Stimulated activated CD4-positive, alpha-beta T cell treated with anti-CD3 and anti-CD28 coated beads, Interleukin-4, amount 100 ng/mL, for 24 hours (primary cell): Measurements from ENCODE around the gene PPP2R2D.
"Not testable (repeated sequence)": the region's sequence is repeated elsewhere in the genome, so short reads cannot be mapped to it uniquely, and the experiment has no call there.

Experiments used
- DNase-seq: peaks from one replicate; pipeline ENCODE4 v3.0.0-alpha.2; 2020

PPP2R2D gene

GRCh38 chr10:131909014-131909808 is 8.4 kb downstream of the PPP2R2D start:
- DNase-seq = no peak

DNA sequence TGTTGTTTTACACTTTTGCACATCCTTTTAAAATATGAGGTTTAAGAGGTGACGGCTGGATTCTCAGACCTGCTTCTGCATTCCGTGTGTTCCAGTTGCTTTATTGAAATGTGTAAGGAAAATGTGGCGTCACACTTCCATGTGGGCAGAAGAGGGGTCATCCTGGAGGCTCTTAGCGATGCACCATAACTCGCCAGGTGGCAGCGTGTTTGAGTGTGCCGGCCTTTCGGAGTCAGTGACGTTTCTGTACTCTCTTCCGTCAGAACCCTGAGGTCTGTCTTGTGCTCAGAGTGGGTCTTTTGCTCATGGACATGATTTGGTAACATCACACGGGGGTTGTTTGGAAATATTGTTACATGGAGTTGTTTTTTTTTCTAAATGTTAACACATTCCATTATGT is 9.1 kb downstream of the PPP2R2D start:
- no peak for DNase-seq

GRCh38 chr10:131910663-131911314 is 10.0 kb downstream of the PPP2R2D start:
- no peak for DNase-seq

DNA sequence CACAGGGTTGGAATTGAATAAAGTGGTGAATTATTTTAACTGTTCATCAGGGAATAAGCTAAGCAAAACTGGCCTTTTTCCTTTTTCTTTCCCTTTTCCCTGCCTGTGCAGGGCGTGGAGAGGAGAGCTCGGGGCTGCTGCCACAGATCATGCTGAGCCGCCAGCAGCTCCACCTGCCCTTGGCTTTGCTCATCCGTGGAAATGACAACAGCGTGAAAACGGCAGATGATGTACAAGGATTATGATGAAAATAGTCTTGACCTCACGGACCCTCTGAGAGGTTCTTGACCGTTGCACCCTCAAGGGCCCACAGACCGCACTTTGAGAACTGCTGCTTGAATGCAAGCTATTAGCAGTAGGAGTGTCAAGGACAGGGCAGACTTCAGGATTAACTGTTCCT is 10.6 kb downstream of the PPP2R2D start:
- DNase-seq = no peak

- DNase-seq = no peak
Observed at GRCh38 chr10:131912620-131913019, 11.8 kb downstream of the PPP2R2D start.

- no peak for DNase-seq
Observed at GRCh38 chr10:131915484-131915883, 14.7 kb downstream of the PPP2R2D start.

DNA sequence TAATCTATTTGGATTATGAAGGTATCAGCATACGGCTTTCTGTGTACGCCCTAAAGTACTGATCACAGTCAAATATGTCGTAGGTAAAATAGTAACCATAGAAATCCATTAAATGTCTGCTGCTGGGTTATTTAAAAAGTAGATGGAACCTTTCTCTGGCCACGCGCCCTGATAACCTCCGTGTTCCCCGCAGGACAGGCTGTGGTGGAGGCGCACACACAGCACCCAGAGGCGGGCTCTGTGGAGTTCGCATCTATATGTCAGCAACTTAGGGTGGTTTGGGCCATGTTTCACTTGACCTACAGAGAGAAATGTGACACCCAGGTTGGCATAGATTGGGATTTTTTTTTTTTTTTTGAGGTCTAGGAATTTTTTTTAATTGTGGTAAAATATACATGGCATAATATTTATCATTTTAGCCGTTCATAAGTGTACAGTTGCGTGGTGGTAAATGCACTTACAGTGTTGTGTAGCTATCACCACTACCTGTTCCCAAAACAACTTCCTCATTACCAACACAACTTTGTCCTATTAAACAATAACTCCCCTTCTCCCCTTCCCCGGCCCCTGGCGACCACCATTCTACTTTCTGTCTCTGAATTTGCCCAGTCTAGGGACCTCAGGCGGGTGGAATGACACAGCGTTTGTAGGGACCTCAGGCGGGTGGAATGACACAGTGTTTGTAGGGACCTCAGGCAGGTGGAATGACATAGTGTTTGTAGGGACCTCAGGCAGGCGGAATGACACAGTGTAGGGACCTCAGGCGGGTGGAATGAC is 15.4 kb downstream of the PPP2R2D start:
- no peak for DNase-seq

DNA sequence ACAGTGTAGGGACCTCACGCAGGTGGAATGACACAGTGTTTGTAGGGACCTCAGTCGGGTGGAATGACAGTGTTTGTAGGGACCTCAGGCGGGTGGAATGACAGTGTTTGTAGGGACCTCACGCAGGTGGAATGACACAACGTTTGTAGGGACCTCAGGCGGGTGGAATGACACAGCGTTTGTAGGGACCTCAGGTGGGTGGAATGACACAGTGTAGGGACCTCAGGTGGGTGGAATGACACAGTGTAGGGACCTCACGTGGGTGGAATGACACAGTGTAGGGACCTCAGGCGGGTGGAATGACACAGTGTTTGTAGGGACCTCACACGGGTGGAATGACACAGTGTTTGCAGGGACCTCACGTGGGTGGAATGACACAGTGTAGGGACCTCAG is 16.0 kb downstream of the PPP2R2D start:
- peak; percentile 49 for DNase-seq

- DNase-seq = peak; percentile 50
Observed at GRCh38 chr10:131917496-131917895, 16.7 kb downstream of the PPP2R2D start.

GRCh38 chr10:131919461-131919860 is 18.7 kb downstream of the PPP2R2D start:
- not testable (repeated sequence) for DNase-seq

GRCh38 chr10:131920151-131920550 is 19.3 kb downstream of the PPP2R2D start:
- DNase-seq = peak; percentile 50

DNA sequence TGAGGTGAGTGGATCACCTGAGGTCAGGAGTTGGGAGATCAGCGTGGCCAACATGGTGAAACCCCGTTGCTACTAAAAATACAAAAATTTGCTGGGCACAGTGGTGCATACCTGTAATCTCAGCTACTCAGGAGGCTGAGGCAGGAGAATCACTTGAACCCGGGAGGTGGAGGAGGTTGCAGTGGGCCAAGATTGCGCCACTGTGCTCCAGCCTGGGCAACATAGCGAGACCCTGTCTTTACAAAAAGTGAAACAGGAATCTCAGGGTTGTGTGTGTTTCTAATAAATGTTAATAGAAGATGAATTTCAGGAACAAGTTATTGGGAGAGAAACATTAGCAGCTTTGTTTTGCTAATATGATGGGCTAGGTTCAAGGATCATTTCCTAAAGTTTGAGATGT is 19.9 kb downstream of the PPP2R2D start:
- no peak for DNase-seq

GRCh38 chr10:131921184-131921583 is 20.4 kb downstream of the PPP2R2D start:
- no peak for DNase-seq

DNA sequence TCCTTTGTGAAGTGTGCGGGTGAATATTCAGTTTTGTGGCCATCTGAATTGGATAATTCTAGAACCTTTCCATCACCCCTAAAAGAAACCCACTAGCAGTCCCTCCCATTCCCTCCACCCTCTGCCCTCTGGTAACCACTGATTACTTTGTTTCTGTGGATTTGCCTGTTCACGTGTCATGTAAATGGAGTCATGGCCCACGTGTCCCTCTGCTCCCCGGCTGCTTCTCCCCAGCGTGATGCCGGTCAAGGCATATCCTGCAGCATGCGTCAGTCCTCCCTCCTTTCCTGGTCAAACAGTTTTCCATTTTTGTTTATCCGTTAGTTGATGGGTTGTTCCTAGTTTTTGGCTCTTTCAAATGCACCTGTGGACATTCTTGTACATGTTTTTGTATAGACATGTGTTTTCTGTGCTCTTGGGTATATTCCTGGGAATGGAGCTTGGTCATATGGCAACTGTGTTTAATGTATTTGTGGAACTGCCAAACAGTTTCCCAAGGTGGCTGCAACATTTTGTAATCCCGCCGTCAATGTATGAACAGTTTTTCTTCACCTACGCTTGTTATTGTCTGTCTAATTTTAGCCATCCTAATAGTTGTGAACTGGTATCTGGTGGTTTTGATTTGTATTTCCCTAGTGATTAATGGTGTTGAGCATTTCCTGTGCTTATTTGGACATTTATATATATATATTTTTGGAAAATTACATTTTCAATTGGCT is 22.4 kb downstream of the PPP2R2D start:
- no peak for DNase-seq

DNA sequence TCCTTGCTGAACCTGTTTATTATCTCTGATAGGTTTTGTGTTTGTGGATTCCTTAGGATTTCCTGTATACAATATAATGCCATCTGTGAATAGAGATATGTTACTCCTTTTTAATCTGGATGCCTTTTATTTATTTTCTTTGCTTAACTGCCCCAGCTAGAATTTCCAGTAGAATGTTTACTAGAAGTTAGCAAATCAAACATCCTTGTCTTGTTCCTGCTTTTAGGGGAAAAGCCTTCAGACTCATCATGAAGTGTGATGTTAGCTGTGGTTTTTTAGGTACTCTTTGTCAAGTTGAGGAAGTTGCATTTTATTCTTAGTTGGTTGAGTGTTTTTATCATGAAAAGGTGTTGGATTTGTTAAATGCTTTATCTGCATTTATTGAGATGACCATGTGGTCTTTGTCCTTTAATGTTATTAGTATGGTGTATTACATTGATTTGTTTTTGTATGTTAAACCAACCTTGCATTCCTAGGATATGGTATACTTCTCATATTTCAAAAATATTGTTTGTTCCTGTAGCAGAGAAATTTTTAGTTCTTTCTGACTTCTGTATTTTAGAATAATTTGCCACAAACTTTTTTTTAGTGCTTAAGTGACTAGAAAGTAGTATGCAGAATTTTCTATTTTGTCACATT is 24.3 kb downstream of the PPP2R2D start:
- no peak for DNase-seq

DNA sequence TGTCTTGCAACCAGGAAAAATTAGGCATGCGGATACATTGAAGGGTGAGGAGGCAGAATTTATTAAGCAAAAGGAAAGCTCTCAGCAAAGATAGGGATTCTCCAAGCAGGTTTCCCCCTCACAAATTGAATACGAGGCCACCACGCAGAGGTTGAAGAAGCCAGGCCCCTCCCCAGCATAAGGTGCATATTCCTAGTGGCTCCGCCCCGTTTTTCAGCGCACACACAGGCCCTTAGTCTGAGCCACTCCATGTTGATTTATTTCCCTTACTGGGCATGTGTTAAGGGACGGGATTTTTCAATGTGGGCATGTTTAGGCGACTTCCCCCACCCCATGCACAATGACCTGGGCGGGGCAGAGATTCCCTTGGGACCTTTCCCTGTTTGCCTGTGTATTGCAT is 24.9 kb downstream of the PPP2R2D start:
- no peak for DNase-seq

GRCh38 chr10:131926253-131926652 is 25.4 kb downstream of the PPP2R2D start:
- DNase-seq = no peak

- no peak for DNase-seq
Observed at GRCh38 chr10:131926743-131927595, 26.2 kb downstream of the PPP2R2D start.

- peak; percentile 51 for DNase-seq
Observed at GRCh38 chr10:131928248-131929095, 27.7 kb downstream of the PPP2R2D start.

DNA sequence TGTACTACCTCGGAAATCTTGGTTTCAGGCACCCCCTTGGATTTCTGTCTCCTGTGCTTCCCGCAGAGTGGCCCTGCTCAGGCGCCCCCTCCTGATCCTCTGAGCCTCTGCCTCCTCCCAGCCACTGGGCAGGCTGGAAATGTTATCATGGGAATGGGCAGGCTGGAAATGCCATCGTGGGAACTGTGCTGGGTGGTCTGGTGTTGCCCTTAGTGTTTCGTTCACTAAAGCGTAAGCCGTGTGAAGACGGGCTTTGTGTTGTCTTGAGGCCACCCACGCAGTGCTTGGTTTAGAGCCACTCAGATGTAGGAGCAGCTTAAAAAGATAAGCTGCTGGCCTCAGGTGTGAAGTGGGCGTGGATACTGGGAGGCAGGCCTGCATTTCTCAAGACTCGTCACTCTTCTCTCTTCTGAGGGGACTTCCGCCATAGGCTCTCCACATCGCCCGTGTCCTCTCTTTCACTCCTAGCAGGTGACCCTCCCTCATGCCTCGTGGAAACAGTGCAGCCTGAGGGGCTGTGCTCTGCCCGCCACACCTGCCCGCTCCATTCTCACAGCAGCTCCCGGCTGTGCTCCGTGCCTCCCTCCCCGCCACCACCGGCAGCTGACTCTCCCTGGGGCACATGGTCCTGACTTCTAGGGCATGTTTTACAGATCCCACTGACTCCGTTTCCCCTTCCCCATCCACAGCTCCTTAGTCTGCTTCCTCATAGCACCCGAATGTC is 28.5 kb downstream of the PPP2R2D start:
- DNase-seq = no peak
